Adrenal gland (tissue), 5 donors: Measurements from ENCODE around the gene GSKIP.

Source experiments
- CTCF ChIP-seq, 6 experiments: fragments of 450-650 bp in 4 of 6; fragments of 200-600 bp in 2 of 6; sonication (generic) in 1 of 6; IDR thresholded peaks; 1 replicate in 5 of 6; 2 replicates in 1 of 6; pipeline versions ENCODE4 v1.5.1 to v1.8.0; 2016 to 2021; ENCODE audit warnings: antibody characterized with exemption in 6 of 6, mild to moderate bottlenecking in 2 of 6, moderate library complexity in 1 of 6
- POLR2A ChIP-seq, 2 donors: fragments of 450-650 bp; IDR thresholded peaks; one replicate each; pipeline ENCODE4 v1.6.1; 2017; ENCODE audit warnings: antibody characterized with exemption in 2 of 2, mild to moderate bottlenecking in 2 of 2, moderate library complexity in 1 of 2
- donor health status: DM: no; HTN: no; CAD: no.

DNA sequence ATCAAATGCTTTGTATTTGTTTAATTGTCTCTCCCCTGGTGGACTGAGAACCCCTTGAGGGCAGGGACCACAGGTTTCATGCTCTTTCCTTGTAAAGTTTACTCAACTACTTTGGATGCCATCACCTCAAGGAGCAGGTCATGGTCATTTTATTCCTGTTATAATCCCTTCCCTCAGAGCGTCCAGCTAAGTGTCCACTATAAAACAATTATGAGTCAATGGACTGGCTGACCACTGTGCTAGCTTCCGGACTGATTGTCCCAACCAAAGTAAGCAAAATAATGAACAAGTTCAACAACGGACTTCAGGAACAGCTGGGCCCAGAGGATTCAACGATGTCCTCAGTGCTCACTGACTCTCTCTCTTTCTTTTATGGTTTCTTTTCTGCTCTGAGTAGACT is 46.8 kb downstream of the GSKIP start:
- TF ChIP-seq CTCF (IDR thresholded peaks at IDR 0.05) (no peak), POLR2A (IDR thresholded peaks at IDR 0.05) (no peak)
